NCI-H1417 (cell line): Measurements from ENCODE around the gene CST7.

Source experiments
- DNase-seq, 3 experiments: peaks; one replicate each; lab custom pipeline; 2025; lab: John Stamatoyannopoulos, UW

CST7 gene

DNA sequence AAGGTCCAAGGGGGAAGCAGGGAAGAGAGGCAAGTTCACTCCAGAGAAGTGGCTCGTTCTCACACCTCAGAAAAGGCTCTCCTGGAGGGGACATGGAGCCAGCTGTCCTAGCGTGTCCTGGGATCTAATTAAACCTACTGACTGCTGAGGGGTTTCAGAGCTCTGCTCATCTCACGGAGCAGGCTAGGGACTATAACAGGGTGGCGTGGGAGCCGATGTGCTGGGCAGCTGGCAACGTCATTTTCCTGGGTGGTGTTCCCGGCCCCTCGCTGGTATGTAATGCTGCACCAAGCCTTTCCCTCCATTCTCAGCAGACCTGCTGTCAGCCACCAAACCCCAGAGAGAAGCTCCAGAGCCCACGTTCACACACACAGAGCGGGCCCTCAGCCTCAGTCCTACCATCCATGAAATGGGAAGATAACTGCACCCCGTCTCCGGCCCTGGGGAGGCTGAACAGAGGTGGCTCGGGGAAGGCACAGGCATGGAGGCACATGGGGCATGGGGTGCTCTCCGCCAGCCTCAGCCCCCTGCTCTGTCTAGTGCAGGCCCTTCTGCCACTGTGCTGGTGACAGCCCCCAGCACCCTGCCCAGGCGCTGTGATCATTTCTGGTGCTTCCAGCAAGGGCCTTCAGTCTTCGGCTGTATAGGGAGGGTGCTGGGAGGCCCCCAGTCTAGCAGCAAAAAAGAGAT lies 1.9 kb downstream of the CST7 start:
- DNase-seq, result no peak

DNA sequence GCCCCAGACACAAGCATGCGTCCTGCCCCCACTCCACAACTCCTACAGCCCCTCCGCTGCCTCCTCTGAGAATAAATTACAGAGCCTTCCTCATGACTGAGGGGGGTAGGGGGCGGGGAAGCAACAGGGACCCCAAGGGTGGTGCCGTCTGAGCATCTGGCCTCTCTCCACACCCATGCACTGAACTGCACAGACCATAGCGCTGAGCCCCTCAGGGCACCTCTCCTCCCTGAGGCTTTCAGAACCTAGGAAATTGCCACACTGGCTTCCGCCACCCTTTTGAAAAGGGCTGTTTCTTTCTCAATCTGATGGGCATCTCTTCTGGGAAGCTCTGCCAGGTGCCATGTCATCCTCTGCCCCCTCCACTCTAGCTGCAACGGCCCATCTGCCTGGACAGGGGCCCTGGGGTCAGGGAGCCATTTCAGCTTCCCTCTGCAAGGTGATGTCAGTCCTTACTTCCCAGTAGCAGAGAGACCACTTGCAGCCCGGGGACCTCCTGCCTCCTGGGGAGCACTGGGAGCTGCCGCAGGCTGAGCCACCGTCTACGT lies 2.5 kb downstream of the CST7 start:
- peak in 1 of 3 experiments; percentile 18 for DNase-seq

DNA sequence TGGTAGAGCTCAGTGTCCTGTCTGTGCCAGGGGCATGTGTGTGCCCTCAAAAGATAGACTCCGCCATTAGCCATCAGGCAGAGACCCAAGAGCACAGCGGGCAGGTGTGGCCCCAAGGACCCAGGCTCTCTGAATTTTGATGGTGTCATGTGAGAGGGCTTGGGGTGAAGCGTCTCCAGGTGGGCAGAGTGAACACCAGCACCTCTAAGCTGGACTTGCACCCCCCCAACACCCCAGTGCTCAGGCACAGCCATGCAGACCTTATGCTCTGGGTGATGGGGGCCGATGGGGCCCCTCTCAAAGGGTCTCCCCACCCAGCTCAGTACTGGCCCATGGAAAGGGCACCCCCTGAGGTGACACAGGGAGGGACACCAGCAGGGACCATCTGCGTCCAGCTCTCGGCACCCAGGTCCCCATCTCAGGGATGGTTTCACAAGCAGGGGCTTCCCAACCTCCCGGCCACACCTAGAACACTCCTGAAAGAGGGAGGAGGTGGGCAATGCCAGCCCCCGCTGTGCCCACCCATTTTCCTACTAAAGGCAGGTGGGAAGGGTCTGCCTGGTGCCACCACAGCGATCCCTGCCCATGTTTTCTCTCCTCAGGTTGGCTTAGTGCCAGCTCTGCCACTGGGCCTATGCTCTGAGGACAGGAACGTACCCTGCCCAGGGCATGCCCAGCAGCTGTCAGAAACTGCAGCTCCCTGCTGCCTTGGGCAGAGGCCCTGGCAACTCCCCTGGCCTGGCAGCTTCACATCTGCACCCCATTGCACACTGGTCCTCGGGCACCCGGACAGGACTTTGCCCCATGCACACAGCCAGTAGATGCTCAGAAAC lies 3.5 kb downstream of the CST7 start:
- peak in 1 of 3 experiments; percentile 27 for DNase-seq

DNA sequence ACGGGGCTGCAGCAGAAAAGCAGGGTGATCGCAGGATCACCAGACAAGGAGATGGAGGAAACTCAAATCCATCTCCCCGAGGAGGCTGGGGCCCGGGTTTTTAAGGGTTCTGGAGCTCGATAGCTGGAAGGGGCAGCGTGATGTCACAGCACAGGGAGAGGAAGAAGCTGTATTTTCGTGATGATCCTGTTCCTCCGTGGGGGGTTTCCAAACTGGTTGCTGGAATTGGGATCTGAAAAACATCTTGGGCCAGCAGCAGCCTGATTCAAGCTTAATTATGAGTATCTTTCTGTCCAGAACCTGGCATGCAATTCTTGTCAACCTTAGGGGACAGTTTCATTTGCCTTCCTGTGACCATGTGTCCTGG lies 4.1 kb downstream of the CST7 start:
- DNase-seq, result no peak

DNA sequence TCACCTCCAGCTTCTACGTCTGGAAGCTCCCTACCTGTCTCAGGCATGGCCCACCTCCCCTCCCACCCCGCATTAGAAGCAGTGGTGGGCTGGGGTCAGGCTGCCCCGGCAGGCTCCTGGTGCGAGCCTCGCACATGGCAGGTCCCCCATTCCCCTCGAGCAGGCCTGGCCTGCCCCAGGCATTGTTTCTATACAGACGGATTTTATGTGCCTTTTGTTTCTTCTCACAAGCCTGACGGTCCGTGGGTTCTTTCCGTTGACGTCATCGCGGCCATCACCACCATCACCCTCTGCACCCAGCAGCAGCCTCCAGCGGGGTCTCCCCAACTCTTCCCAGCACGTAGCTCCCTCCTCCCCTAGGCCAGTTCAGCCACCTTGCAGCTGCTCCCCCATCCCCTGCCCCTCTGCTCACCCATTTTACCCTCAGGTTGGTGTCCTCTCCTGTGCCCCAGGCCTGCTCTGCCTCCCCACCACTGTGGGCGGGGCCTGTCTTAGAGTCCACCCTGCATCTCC lies 4.6 kb downstream of the CST7 start:
- DNase-seq, result no peak

DNA sequence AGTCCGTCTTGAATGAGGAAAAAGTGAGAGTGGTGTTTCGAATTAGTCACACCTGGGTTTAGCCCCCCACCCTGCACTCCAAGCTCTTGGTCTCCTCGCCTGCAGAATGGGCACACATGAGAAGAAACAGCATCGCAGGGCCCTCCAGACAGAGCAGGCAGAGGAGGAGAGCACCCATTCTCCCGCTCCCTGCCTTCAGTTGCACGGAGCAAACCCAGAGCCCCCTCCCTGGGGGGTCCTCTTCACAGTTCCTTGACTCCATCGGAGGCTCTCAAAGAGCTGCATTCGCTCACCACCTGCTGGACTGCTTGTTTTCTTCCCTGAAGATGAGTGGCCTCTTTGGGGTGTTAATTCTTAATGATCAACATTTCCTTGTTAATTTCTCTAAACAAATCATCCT lies 5.1 kb downstream of the CST7 start:
- DNase-seq, result peak in 1 of 3 experiments; percentile 27

DNA sequence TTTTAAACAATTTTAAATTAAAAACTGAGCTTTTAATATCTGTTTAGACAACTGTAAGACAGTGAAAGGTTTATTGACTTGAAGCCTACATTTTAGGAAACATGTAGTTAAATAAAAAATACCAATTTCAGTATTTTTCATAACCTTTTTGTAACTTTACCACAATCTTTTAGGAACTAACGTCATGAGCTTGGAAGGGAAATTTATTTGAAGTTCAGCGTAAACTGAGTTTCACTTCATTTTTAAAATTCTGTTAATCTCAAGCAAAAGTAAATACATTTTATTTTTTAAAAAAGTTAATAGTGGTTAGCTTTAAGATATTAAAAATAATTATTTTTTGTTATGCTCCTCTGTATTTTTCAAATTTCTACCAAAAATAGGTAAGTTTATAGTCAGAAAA lies 5.5 kb downstream of the CST7 start:
- no peak for DNase-seq

DNA sequence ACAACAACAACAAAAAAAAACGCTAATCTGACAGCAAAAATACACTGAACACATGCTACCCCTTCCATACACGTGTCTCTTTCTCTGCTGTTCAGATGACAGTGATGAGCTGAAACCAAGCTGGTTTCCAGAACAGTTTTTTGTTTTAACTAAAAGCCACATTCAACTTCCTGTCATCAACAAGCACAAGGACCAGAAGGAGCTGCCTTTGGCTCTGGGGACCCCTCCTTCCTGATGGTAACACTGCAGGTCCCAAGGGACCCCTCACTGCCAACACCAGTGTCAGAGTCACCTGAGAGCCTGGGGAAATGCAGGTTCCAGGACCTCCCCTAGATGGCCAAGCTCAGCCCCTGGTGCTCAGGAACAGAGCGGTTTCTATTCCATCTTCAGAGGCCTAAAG lies 6.0 kb downstream of the CST7 start:
- no peak for DNase-seq

DNA sequence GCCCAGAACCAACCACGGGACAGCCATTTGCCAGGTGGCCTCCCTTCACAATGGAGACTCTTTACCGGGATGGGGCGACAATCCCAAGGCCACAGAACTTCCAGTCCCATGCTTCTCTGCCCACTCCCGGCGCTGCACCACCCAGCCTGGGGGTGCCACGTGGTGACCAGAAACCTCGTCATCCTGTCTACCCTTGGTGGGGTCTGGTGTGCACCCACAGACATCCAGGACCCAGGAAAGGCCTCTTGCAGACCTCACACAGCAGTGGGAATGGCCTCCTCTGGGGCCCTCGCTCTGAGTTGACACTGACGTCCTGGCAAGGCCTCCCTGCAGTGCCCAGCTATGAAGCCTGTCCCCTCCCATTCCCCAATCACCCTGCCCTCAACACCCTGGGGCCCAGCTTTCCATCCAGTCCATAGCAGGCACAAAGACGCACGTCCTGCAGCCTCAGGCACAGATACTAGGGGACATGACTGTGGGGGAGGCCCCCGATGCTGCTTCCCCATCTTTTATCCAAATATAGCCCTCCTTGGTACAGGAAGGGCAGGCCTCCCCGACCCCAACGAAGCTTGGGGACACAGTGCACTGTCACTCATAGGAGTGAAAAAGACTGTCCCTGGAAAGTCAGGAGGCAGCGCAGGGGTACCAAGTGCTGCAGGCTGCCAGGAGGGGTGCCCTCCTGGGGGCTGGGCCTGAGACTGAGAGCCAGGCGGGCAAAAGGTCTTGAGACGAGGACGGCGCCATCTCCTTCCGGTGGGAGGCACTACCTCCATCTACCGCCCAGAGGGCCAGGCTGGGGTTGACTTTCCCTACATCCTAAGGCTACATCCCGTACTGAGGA lies 7.2 kb downstream of the CST7 start:
- no peak for DNase-seq

DNA sequence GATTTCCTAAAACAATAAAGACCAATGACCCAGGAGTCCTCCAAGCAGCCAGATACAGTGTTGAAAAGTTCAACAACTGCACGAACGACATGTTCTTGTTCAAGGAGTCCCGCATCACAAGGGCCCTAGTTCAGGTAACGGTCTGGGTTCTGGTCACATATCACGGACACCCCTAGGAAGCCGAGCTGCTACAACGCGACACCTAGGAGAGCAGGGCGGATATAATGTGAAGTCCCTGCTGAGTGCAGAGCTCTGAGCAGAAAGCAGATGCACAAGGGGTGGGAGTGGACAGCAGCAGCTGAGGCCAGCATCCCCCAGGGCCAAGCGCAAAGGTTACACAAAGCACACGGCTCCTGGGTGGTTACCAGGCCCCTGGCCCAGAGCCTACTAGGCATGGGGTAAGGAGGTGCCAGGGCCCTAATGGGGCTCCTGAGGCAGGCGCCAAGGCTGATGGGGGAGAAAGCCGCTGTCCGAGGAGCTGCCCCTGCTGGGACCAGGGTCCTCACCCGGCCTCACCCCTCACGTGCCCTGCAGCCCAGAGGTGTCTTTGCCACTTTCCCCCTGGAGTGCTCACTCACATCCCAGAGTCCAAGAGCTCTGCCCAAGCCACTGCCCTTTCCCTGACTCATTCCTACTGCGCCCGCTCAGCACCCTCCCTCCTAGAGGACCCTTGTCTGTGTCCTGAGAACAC lies 8.4 kb downstream of the CST7 start:
- DNase-seq, result no peak

DNA sequence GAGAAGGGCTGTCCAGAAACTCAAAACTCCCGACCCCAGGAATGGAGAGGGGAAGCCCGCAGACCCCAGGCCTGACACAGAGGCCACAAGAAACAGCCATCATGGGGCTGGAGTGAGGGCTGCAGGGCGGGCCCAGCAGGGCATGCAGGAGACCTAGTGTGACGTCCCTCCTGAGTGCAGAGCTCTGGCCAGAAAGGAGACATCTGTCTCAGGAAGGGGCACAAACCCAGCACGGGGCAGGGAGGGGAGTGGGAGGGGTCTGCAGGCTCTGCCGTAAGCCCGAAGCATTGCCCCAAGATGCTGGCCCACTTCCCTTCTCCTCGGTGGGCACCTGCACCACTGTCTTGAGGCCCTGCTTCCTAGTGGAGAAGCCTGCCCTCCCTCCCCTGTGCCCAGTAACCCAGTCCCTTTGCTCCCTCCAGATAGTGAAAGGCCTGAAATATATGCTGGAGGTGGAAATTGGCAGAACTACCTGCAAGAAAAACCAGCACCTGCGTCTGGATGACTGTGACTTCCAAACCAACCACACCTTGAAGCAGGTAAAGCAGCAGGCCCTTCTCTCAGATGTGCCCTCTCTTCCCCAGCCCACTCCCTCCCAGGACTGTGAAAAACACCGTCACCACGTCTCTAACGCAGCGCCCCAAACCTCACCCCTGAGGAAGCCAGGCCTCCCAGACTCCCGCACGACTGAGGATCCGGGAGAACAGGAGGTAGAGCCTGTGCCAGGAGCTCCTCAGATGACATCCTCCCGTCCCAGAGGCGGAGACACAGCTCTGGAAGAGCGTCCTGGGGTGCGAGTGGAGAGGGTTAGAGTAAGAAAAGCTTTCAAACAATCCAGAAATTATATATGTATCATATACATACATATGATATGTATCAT lies 9.7 kb downstream of the CST7 start:
- no peak for DNase-seq

DNA sequence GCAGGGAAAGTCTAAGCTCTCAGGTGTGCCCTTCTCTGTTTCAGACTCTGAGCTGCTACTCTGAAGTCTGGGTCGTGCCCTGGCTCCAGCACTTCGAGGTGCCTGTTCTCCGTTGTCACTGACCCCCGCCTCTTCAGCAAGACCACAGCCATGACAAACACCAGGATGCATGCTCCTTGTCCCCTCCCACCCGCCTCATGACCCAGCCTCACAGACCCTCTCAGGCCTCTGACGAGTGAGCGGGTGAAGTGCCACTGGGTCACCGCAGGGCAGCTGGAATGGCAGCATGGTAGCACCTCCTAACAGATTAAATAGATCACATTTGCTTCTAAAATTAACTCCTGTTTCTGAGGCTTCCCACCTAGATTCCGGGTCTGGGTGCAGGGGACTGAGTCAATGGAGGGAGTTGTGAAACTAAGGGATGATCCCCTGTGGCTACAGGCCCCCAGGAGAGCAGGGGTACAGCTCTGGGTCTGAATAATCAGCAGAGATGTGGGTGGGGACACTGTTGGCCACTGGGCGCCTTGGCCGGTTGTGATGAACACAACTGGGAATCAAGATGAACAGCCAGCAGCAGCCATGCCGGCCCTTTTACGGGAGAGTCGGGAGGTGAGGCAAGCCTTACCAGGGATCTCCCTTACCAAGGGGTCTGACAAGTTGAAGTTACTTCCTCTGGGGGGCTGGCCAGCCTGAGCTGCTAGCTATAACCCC lies 10.7 kb downstream of the CST7 start:
- DNase-seq, result no peak

DNA sequence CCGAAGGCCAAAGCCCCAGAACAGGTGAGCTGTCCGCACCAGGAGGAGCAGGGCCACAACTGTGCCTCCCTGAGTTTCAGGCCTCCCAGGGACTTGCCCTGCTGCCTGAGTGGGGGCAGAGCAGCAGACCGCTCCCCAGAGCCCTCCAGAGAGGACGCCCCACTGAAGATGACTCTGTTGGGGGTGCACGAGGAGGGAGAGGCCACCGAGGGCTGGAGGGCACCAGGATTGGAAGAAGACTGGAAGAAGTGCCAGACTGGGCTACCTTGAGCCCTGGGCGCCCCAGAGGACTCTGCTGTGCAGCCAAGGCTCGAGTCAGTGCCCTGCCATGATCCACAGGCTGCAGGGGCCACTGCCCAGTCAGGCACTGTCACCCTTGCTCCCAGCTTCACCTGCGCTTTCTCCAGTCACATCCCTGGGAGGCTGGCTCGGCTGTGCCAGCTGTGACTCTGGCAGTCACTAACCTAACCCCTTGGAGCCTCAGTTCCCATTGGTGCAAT lies 11.3 kb downstream of the CST7 start:
- no peak for DNase-seq

DNA sequence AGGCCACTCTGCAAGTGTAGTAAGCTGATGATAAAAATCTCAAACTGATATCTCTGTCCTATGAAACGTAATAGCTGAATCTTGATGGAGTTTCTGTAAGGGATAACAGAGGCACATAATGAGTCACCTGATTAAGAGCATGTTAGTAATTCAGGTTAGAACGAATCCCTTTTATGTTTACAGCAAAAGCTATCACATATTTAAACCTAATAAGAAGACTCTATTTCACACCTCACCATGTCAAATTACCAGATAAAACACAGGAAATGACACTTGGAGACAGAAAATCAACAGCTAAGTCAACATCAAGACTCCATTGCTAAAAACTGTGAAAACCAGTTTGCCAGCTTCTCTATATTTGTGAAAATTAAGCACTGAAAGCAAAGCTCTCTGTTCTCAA lies 11.8 kb downstream of the CST7 start:
- DNase-seq, result peak in 1 of 3 experiments; percentile 57

DNA sequence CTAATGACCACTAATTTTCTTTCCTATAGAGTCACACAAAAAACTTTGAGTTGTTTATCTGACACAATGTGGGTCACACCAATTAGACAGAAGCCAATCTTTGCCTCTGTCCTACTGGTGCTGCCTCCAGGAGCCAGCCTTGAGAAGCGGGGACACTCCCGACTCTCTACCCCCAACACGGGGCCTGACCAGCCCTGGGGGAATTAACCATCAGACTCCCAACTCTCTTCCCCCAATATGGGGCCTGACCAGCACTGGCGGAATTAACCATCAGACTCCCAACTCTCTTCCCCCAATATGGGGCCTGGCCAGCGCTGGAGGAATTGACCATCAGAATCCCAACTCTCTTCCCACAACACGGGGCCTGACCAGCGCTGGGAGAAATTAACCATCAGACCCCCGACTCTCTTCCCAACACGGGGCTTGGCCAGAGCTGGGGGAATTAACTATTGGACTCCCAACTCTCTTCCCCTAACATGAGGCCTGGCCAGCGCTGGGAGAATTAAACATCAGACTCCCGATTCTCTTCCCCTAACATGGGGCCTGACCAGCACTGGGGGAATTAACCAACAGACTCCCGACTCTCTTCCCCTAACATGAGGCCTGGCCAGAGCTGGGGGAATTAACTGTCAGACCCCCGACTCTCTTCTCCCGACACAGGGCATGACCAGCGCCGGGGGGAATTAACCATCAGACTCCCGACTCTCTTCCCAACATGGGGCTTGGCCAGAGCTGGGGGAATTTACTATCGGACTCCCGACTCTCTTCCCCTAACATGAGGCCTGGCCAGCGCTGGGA lies 12.5 kb downstream of the CST7 start:
- no peak for DNase-seq

DNA sequence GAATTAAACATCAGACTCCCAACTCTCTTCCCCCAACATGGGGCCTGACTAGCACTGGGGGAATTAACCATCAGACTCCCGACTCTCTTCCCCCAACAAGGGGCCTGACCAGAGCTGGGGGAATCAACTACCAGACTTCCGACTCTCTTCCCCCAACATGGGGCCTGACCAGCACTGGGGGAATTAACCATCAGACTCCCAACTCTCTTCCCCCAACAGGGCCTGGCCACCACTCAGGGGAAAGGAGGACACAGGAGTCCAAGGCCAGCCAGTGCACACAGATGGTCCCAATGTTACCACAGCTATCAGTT lies 13.1 kb downstream of the CST7 start:
- no peak for DNase-seq

DNA sequence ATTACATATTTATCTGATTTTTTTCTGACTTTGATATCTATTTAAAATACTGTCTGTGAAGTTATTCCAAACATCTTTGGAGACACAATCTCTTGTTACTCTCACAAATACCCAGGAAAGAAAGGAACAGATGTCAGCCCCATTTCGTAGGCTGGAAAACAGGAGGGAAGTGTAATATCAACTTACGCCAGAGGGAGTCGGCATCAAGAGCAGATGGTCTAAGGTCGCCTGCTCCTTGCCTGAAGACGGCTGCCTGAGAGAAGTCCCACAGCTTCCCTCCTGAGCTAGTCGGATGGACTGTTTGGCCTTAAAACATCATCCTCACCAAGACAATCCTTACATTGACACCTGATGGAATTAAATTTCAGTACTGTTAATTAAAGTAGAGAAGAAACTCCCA lies 13.4 kb downstream of the CST7 start:
- DNase-seq, result no peak

DNA sequence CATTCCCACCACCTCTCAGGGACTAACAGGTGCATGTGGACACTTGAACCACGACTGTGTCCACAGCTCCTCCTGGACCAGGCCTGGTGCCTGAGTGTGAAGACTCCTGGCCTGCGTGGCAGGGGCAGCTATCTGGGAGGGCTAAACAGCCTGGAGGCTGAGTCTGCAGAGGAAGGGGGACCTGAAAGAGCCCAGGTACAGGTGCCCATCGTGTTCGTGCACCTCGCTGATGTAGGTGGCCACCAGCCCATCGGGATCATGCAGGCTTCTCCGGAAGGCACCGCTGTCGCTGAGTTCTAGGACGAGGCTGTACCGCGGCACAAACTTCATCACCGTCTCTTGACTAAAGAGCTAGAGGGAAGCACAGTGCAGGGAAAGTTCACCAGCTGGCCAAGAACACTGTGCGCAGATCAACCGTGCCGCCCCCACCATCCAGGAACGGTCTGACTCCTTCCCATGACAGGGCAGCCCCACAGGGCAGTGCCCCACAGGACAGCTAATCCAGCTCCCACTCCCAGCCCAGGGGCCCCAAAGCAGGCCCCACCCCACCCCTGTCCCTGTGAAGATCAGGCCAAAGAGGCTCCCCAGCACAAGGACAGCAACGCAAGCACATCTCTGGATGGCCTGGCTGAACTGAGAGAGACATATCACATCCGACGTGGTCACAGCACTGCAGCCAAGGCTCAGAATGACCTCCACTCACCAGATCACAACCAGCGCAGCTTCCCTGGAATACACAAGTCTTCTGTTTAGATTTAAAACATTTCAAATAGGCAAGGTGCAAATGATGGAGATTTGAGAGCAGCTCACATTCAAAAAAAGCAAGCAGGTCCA lies 14.8 kb downstream of the CST7 start:
- DNase-seq, result no peak
